SU-DHL-6 (cell line): ENCODE results near the gene JADE2.
"Not testable (repeated sequence)": the region's sequence is repeated elsewhere in the genome, so short reads cannot be mapped to it uniquely, and the experiment has no call there.

ENCODE experiments used
- H2AFZ ChIP-seq: fragments of 200-600 bp; sonication (generic); 2 replicates; pipeline ENCODE4 v1.6.1; 2014; ENCODE audit warnings: low read depth, mild to moderate bottlenecking, moderate library complexity, mixed read lengths, antibody characterized with exemption, low read length; ENCODE audit not compliant: severe bottlenecking
- H3F3A ChIP-seq: fragments of 200-600 bp; shearing (Covaris generic); 2 replicates; pipeline ENCODE4 v1.6.0; 2016; ENCODE audit warnings: antibody characterized with exemption, mild to moderate bottlenecking; ENCODE audit not compliant: insufficient read depth
- H3K27ac ChIP-seq: fragments of 200-600 bp; sonication (generic); 2 replicates; pipeline ENCODE4 v1.5.1; 2016; ENCODE audit warnings: low read depth, mild to moderate bottlenecking, low read length, moderate library complexity, mixed read lengths
- H3K27me3 ChIP-seq: fragments of 200-600 bp; sonication (generic), shearing (Covaris generic); 2 replicates; pipeline ENCODE4 v1.6.0; 2014; ENCODE audit warnings: mild to moderate bottlenecking, low read length
- H3K36me3 ChIP-seq: fragments of 200-600 bp; sonication (generic); 2 replicates; pipeline ENCODE4 v1.6.1; 2014; ENCODE audit warnings: mild to moderate bottlenecking, low read length, mixed read lengths
- H3K4me2 ChIP-seq: fragments of 300-600, 200-600 bp; shearing (Covaris generic), sonication (generic); 2 replicates; pipeline ENCODE4 v1.6.0; 2014; ENCODE audit warnings: low read length, low read depth, mild to moderate bottlenecking; ENCODE audit not compliant: poor library complexity, severe bottlenecking
- H3K4me3 ChIP-seq: fragments of 200-600 bp; sonication (generic); 2 replicates; pipeline ENCODE4 v1.5.1; 2014; ENCODE audit warnings: antibody characterized with exemption, low read length, mild to moderate bottlenecking, mixed read lengths; ENCODE audit not compliant: insufficient read depth, poor library complexity, severe bottlenecking
- H3K79me2 ChIP-seq: fragments of 200-600 bp; sonication (generic); 2 replicates; pipeline ENCODE4 v1.6.1; 2014; ENCODE audit warnings: mild to moderate bottlenecking, low read length, moderate library complexity; ENCODE audit not compliant: insufficient read depth
- H3K9ac ChIP-seq: fragments of 200-600 bp; sonication (generic); 2 replicates; pipeline ENCODE4 v1.7.0; 2014; ENCODE audit warnings: mild to moderate bottlenecking, low read length
- H3K9me2 ChIP-seq: fragments of 200-600 bp; sonication (generic); replicated peaks from 2 replicates; pipeline ENCODE4 v1.6.1; 2014; ENCODE audit warnings: low read length; ENCODE audit not compliant: insufficient read depth
- H3K9me3 ChIP-seq: fragments of 200-600 bp; sonication (generic); 2 replicates; pipeline ENCODE4 v1.6.1; 2014; ENCODE audit warnings: low read length, mixed read lengths; ENCODE audit not compliant: insufficient read depth
- H4K20me1 ChIP-seq: fragments of 200-600 bp; sonication (generic); 2 replicates; pipeline ENCODE4 v1.6.1; 2014; ENCODE audit warnings: low read depth, mild to moderate bottlenecking, antibody characterized with exemption, low read length, moderate library complexity, mixed read lengths
- CTCF ChIP-seq: fragments of 200-600 bp; sonication (generic); IDR thresholded peaks from one replicate; pipeline ENCODE4 v1.5.1; 2017; ENCODE audit warnings: antibody characterized with exemption, mild to moderate bottlenecking, low read length, moderate library complexity; ENCODE audit not compliant: insufficient read depth, poor library complexity, severe bottlenecking
- EZH2phosphoT487 ChIP-seq: fragments of 200-600 bp; sonication (generic), shearing (Covaris generic); conservative IDR thresholded peaks from 2 replicates; pipeline ENCODE4 v1.6.1; 2018; ENCODE audit warnings: mild to moderate bottlenecking, antibody characterized with exemption, low read length, moderate library complexity, mixed read lengths

JADE2 gene

DNA sequence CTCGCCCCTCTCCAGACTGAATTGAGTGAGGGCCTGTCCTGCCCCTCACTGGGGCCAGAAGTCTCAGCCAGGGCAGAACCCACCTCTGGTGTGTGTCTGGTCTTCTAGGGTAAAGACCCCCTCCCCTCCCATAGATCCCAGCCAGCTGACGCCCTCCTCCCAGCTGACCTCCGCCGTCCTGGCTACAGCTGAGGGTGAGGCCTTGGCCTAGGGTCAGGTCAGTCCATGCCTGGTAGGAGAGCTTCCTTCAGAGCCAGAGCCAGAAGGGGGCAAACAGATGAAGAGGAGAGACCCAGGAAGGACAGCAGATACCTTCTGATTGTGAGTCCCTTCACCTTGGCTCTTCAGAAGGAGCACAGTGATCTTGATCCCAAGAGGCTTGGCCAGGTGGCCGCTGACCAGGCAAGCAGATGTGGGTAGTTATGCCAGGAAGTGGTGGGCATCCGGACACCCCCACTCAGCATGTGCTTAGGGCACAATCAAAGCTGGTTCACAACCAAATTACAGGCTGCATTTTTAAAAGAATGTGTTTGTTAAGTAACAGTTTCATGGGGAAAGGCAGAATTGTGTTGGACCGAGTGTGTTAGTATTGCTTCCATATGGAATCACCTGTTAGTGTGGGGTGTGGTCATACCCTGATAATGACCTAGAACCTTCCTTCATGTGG lies 29.9 kb downstream of the JADE2 start:
- H3K79me2 ChIP-seq: no peaks in the 10 kb centered on the region; the same call in 1 of the 2 replicates
- H2AFZ ChIP-seq: no peak overlapping the region
- peaks cover 4% of the 10 kb centered on the region; the same call in 1 of the 2 replicates for H3K36me3 ChIP-seq
- peaks cover 9% of the 10 kb centered on the region; the same call in 1 of the 2 replicates for H3F3A ChIP-seq
- H4K20me1 ChIP-seq: no peaks in the 10 kb centered on the region
- TF ChIP-seq EZH2phosphoT487 (no peak), CTCF (no peak)
- H3K9me3 ChIP-seq: no peaks in the 10 kb centered on the region
- no peaks in the 10 kb centered on the region for H3K27me3 ChIP-seq
- no peak overlapping the region for H3K4me3 ChIP-seq
- H3K27ac ChIP-seq: peak overlapping the region; percentile 83
- H3K9me2 ChIP-seq: no peaks in the 10 kb centered on the region
- H3K4me2 ChIP-seq: peak overlapping the region; percentile 35
- H3K9ac ChIP-seq: peak overlapping the region; percentile 29

DNA sequence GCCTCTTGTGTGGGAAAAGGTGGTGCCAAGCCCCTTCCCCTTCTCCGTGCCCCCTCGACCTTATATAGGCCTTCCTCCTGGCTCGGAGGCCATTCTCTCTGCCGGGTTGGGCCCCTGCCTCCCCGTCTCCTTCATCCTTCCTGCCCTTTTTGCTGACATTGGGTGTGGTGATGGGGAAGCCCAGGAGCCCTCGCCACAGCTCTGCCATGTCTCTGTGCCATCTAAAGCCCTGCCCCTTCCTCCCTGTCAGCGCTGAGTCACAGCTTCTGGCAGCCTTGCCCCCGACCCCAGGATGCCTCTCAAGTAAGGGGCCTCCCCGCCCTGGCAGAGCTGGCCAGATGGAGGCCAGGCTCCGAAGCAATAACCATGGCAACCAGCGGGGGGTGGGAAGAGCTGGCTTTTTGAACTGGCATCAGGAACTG lies 30.4 kb downstream of the JADE2 start:
- Histone ChIP-seq H3K27ac (peak overlapping the region; percentile 83), H3K4me2 (peak overlapping the region; percentile 35), H3F3A (peaks cover 9% of the 10 kb centered on the region; the same call in 1 of the 2 replicates), H3K9ac (peak overlapping the region; percentile 29; the same call in 1 of the 2 replicates), H3K4me3 (no peak overlapping the region), H3K9me3 (no peaks in the 10 kb centered on the region), H4K20me1 (no peaks in the 10 kb centered on the region), H3K36me3 (peaks cover 4% of the 10 kb centered on the region; the same call in 1 of the 2 replicates), H3K9me2 (no peaks in the 10 kb centered on the region), H3K79me2 (no peaks in the 10 kb centered on the region), H2AFZ (no peak overlapping the region), H3K27me3 (no peaks in the 10 kb centered on the region)
- TF ChIP-seq CTCF (no peak), EZH2phosphoT487 (no peak)

DNA sequence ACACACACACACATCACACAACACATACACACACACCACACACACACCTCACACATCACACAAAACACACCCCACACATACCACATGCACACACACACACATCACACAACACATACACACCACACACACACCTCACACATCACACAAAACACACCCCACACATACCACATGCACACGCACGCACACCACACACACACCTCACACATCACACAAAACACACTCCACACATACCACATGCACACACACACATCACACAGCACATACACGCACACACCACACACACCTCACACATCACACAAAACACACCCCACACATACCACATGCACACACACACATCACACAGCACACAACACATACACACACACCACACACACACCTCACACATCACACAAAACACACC lies 31.1 kb downstream of the JADE2 start:
- not testable (repeated sequence) for H3K4me2 ChIP-seq, H3K9me3 ChIP-seq, H3K36me3 ChIP-seq, H3K9me2 ChIP-seq, H3K9ac ChIP-seq, H4K20me1 ChIP-seq, H3K4me3 ChIP-seq, H3K27me3 ChIP-seq, H3F3A ChIP-seq, H3K79me2 ChIP-seq, H2AFZ ChIP-seq, H3K27ac ChIP-seq

DNA sequence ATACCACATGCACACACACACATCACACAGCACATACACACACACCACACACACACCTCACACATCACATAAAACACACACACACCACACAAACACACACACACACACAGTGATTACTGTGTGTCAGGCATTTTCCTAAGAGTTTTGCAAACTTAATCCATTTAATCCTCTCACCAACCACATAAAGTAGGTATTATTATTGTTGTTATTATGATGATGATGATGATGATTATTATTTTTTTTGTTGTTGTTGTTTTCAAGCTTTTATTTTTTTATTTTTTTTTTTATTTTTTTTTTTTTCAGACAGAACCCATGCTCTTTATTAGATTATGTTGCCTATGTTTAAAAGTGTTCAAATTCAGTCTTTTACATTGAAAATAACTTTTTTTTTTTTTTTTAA lies 31.5 kb downstream of the JADE2 start:
- no peak overlapping the region for H3K27ac ChIP-seq
- H3K9ac ChIP-seq: no peak overlapping the region
- H2AFZ ChIP-seq: no peak overlapping the region
- H3K9me2 ChIP-seq: no peaks in the 10 kb centered on the region
- H3K9me3 ChIP-seq: no peaks in the 10 kb centered on the region
- peaks cover 4% of the 10 kb centered on the region; the same call in 1 of the 2 replicates for H3K36me3 ChIP-seq
- no peak overlapping the region for H3K4me3 ChIP-seq
- peaks cover 9% of the 10 kb centered on the region; the same call in 1 of the 2 replicates for H3F3A ChIP-seq
- no peaks in the 10 kb centered on the region for H3K27me3 ChIP-seq
- H4K20me1 ChIP-seq: no peaks in the 10 kb centered on the region
- no peak for TF ChIP-seq EZH2phosphoT487
- TF ChIP-seq CTCF: no peak
- no peak overlapping the region for H3K4me2 ChIP-seq
- no peaks in the 10 kb centered on the region for H3K79me2 ChIP-seq
